GM21825 (cell line): ENCODE measurements around the gene KITLG.
"Not testable (repeated sequence)": the region's sequence is repeated elsewhere in the genome, so short reads cannot be mapped to it uniquely, and the experiment has no call there.

Source experiments
- ATAC-seq: cut with Tn5 transposase; IDR thresholded peaks from one replicate; pipeline ENCODE4 v1.9.1; 2021; ENCODE audit warnings: mild to moderate bottlenecking, moderate library complexity; ENCODE audit not compliant: unreplicated experiment

Gene KITLG

DNA sequence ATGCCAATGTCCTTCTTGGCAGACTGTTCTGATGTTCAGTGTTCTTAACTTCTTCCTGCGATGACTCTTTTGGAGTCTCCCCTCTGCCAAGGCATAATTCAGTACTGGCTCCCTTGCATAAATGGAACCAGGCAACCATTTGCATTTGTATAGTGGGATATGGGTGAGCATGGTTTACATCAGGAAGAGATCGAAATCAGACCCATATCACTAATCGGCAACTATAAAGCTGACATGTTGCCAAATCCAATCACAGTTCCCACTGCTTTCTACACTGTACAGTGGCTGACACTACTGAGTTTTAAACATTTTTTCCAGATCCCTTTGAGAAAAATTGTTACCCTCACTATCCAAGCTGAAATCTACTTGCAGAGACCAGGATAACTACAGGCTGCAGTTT is 83.8 kb downstream of the KITLG start:
- no peak for ATAC-seq

DNA sequence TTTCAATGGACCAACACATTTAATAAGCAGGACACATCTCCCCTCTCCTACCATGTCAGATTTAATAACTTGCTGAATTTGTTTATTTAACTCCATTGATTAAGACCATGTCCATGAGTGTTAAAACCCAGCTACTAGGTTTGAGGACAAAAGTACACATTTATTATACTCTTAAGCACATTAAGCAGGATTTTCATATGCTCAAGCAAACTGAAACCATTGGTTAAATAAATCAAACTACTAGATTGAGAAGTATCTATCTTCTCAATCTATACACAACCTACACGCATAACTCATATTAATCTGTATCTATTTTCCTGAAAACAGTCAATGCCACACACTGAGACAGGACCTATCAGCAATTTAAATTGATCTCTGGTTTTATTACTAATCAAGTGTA is 85.2 kb downstream of the KITLG start:
- no peak for ATAC-seq

DNA sequence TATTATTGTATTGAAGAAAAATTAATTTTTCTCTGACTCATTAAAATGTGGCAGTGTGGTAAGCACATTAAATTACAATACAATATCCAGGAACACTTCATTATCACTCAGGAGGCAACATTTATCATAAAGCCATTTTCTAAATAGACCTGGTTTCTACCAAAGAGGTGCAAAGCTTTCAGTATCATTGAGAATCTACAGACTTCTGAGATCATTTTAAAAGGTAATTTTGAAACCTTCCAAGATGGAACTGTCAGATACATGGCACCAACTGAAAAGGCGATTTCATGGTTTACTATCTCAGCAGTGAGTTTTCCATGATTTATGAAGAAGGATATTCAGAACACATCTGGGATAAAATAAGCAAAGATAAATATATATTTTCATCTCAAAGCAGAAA is 85.8 kb downstream of the KITLG start:
- ATAC-seq, result no peak

DNA sequence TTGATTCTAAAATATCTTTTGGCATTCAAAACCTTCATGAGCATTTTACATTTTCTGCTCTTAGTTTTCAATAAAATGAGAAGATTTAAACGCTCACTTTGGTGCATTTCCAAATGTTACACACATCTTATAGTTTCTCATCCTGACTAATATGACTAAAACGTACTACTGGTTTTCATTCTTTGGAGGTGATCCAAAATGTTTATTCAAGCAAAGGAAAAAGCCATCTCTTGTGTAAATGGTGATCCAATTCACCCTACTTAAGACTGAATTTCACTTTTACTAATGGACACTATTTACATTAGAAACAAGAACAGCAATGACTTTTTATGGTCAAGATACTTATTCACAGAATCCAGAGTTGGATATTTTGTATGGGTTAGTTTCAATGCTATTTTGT is 86.6 kb downstream of the KITLG start:
- ATAC-seq, result no peak

DNA sequence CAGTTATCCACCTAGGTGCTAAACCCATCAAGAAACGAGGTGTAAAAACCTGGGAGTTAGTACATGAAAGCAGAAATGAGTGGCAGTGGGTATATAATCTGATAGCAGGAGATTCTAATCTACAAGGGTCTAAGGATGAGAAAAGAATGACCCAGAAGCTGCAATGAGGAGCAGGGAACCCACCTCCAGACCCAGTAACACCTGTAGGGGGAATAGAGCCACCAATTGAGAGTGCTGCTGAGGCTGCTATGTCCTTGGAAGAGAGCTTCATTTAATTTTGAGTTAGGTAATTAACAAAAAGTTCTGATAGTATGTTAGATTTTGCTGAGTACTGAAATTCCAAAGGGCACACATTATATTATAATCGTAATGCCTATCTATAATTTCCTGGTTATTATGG is 89.8 kb downstream of the KITLG start:
- no peak for ATAC-seq

DNA sequence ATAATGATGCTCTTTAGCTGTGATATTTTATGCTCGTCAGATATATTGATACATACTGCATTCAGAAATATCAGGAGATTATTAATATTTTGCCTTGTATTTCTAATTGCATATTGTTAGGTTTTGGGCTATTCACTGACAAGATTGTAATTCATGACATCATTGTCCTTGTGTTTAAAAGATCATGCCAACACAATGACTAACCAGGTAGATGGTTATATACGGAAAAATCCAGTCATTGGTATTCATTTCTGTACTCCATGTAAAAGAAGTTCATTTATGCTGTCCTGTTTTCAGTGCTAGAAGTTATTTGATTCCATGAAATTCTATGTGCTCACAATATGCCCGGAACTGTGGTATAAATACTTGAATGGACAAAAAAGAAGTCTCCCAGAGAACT is 107.5 kb downstream of the KITLG start:
- no peak for ATAC-seq

DNA sequence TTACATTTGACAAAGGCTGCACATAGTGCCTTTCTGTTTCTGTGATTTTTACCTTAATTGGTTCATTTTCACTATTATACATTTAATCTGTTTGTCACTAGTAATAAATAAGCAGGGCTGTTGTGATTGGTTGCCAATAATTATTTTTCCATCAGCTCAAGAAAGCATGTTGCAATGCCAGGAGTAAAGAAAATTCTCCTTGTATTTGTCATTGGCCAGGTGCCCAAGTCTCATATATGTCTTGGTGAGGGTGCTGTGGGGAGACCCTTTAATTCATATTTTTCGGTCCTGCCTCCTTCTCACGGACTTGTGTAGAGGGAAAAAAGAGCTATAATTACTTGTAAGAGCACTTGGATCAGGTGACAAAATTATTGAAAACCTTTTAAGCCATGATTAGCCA is 108.0 kb downstream of the KITLG start:
- ATAC-seq, result no peak

DNA sequence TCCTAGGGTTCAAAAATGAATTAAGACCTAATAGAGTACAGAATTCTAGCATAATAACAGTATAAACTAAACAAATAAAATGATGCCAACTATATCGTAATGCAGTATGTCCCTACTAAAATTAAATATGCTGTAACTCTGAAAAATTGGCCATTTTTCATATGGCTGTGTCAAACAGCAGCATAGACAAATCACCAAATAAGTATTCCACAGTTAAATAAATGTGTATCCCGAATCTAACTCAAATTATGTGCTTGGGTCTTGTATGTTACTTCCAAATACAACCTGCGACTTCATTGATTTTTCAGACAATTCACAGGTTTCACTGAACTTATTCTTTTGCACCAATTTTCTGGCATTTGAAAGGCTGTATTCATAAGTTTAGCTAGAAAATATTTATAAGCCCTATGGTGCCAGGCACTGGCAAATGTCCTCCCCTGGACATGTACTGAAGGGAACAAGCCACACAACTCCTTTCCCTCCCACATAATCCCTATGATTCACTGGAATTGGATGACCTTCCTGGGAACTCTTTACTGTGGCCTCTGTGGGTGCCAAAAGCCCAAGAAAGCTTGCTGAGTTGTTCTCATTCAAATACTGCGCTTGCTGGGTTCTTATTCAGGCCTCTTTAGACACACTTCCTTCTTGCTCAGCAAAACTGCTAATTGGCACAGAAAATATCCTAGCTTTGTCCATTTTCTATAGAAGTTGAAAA is 108.8 kb downstream of the KITLG start:
- ATAC-seq, result no peak

DNA sequence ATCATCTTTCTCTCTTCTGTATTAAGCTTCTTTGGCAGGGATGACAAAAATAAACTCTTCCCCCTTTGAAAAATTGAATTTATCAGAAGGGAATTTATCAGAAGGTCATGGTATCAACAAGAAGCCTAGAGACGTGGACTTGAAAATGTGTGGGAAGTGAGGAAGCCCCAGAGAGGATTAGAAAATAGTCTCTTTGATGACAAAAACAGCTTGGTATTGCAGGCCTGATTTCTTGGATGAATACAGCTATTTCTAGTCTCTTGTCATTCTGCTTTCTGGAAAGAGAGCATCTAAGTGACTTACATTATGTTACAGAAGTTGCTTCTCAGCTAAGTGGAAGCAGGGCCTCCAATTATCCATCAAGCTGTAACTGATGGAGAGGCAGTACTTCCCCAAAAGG is 111.1 kb downstream of the KITLG start:
- ATAC-seq, result no peak

DNA sequence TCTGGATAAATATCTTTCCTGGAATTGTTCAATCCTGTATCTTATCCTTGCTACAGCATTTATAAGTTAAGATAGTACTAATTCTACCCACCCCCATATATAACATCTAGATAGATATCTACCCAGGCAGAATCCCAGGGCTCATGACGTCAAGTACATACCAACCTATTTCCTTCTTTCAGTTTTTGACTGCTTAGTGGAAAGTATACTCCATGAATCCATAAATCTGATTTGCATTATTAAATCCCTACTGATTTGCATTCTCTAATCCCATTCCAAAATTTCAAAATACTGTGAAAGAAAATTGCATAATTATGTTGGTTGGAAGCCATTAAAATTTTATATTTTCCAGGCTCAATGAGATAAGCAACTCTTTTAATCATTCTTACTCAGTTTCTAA is 111.7 kb downstream of the KITLG start:
- no peak for ATAC-seq

DNA sequence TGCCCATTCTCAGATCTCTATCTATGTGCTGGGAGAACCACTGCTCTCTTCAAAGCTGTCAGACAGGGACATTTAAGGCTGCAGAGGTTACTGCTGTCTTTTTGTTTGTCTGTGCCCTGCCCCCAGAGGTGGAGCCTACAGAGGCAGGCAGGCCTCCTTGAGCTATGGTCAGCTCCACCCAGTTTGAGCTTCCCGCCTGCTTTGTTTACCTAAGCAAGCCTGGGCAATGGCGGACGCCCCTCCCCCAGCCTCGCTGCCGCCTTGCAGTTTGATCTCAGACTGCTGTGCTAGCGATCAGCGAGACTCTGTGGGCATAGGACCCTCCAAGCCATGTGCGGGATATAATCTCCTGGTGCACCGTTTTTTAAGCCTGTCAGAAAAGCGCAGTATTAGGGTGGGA is 113.6 kb downstream of the KITLG start:
- not testable (repeated sequence) for ATAC-seq

DNA sequence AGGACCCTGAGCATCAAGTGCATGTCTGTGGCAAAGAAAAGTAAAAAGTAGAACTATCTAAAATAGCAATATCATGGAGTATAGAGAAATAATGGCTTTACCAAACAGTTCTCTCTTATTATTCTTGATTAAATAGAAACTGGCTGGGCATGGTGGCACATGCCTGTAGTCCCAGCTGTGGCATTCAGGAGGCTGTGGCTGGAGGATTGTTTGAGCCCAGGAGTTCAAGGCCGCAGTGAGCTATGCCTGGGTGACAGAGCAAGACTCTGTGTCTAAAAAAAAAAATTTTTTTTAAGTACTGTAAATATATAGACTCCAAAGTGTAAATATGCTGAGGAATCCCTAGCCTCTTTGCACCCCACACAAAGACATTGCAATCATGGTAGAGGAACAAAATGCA is 121.9 kb downstream of the KITLG start:
- no peak for ATAC-seq

DNA sequence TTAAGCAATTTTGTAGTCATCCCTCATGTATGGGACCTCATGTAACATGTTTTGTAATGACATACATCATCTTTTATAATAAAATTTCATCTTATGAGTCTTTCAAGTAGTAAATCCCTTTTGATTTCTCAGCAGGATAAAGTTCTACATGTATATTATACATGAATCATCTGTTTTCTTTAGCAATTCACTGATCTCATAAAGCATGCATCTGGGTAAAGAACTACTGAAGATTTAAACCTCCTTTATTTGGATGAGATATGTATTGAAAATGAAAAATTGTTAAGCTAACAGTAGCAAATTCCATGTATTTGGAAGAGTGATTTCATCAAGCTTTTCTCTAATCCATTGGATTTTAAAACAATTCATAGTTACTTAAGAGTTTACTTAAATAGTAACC is 126.9 kb downstream of the KITLG start:
- no peak for ATAC-seq

DNA sequence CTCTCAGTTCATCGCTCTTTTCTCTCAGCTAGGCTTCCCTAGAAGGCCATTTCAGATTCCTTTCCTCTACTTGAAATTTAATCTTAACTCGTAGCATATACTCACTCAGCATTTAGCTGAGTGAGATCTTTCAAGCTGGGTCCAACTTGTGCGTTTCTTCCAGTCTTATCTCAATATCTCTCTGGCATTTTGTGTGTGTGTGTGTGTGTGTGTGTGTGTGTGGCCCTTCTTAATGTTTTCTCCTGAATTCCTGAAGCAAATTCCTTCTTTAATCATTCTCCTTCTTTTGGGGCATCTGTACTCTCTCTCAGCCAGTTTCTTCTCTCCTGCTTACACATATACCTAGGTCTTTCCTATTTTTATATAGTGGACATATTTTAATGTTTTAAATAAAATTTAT is 129.1 kb downstream of the KITLG start:
- no peak for ATAC-seq

DNA sequence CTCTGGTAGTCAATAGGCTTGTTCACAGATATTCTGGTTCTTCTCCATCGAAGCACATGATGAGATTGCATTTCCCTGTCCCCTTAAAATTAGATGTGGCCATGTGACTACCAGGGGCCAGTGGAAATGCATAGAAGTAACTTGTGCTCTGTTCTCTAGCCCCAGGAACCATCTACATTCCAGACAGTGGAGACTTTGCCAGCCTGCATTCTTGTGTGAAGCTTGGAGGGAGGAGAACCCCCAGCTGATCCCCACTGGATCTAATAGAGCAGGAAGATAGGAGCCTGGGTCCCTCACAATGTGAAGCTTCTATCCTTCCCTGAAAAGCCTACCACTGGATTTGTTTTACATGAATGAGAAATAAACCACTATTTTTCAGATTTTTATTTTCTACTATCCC is 130.1 kb downstream of the KITLG start:
- no peak for ATAC-seq

DNA sequence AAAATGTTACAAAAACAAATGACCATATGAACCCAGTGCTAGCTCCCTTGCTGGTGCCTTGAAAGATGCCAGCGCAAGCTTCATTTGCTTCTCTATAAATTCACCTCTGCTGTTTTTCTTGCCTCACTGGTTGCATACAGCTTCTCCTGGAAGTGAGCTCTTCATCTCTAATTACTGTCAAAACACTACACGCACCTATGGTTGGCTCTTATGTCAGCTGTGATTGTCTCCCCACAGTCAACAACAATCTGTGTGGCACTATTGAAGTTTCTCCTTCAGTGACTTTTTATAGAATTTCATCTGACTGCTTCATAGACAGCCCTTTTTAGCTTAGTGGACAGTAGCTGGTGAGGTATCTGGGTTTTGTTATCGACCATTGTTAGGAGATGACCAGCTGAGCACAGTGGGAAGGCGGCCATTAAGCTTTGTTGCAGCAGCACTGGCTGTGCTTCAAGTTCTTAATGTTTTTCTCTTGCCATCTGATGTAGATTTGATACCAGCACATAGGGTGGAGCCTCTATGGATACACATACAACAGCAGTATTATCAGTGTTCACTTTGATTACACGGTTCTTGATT is 131.8 kb downstream of the KITLG start:
- no peak for ATAC-seq

DNA sequence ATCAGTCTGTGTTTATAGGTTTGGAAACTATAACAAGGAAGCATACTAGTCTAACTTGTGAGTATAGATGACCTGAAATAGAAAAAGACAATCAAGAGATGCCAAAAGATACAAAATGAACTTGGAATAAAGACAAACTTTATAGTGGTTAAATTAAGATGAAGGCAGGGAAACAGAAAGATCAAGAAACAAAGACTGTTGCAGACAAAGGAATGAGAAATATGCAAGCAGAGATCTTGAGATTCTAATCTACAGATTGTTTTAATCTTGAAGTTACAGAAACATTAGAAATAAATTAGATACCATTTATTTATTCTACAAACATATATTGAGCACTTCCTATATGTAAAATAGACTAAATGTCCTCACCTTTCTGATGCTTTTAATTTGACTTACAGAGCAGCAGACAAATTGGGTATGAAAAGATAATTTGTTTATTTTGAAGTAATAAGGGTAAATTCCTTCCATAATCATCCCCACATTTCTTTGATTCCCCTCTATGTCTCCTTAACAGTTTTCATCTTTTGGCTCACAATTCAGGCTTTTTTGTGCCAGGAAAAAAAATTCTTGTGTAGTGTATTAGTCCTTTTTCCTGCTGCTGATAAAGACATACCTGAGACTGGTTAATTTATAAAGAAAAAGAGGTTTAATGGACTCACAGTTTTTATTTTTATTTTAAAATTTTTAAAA is 134.4 kb downstream of the KITLG start:
- ATAC-seq, result no peak

DNA sequence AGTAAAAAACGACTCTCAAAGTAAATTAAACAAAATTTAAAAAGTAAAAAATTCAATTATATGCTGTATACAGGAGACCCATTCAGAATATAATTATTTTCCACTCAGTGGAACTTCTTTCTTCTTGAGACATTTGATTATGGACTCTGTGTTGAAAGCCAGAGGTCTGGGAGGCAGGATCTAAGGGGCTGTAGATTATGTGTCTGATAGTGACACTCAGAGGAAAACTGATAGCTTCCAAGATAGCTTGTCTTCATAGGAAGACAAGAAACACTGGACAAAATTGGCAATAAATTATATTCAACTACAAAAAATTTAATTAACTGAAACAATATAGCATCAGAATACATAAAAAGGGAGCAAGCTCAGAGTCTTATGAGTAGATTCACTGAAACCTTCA is 135.8 kb downstream of the KITLG start:
- ATAC-seq, result no peak
